Frontal cortex (tissue), 4 donors: ENCODE results near the gene AZGP1. TPM values are rescaled to one million over a fixed set of nuclear protein-coding genes. Genes with fewer than 3 reads are reported as not detected.
"Not testable (repeated sequence)": the region's sequence is repeated elsewhere in the genome, so short reads cannot be mapped to it uniquely, and the experiment has no call there.

Experiments
- DNase-seq, 2 donors: peaks; one replicate each; pipeline ENCODE4 v3.0.0; 2012; ENCODE audit warnings: low spot score in 2 of 2
- FAIRE-seq: peaks from 2 replicates; lab custom pipeline; 2012; peaks lifted over from hg19 to GRCh38; lab: Jason Lieb, UNC
- total RNA-seq: library from RNA; depleted of rRNA; stranded (reverse); fragments of >200 nt; gene quantifications from one replicate; pipeline ENCODE4 v1.2.3, GENCODE V29; 2014
- donor health status: control.
- donor health status: control.
- donor health status: control.

AZGP1 gene
- total RNA-seq, result not detected

GRCh38 chr7:99975782-99976521 lies at the start of gene AZGP1:
Gene AZGP1 (minus strand): TSS chr7:99976031. CDS start chr7:99976020, 11 bp downstream.
- FAIRE-seq (no peak), DNase-seq (no peak)

GRCh38 chr7:100024020-100024619 lies 48.3 kb upstream of the AZGP1 start:
- FAIRE-seq (no peak), DNase-seq (no peak)

- DNase-seq, result no peak
Measured at GRCh38 chr7:100023526-100023925, 47.7 kb upstream of the AZGP1 start.

GRCh38 chr7:100022621-100023020 lies 46.8 kb upstream of the AZGP1 start:
- DNase-seq (no peak), FAIRE-seq (no peak)

More at GRCh38 chr7:100023526-100023925, 47.7 kb upstream of the AZGP1 start:
- FAIRE-seq, result no peak

- FAIRE-seq (no peak), DNase-seq (no peak)
Measured at GRCh38 chr7:100021297-100021696, 45.5 kb upstream of the AZGP1 start.

GRCh38 chr7:100019908-100020307 lies 44.1 kb upstream of the AZGP1 start:
- DNase-seq, result no peak
- no peak for FAIRE-seq

- DNase-seq (no peak), FAIRE-seq (no peak)
Measured at GRCh38 chr7:100017875-100018274, 42.0 kb upstream of the AZGP1 start.

- no peak for FAIRE-seq
Measured at GRCh38 chr7:100017300-100017699, 41.5 kb upstream of the AZGP1 start.

GRCh38 chr7:100016215-100016901 lies 40.5 kb upstream of the AZGP1 start:
- FAIRE-seq (peak; percentile 33), DNase-seq (peak; percentile 49 to 69)

More at GRCh38 chr7:100017300-100017699, 41.5 kb upstream of the AZGP1 start:
- DNase-seq, result no peak

GRCh38 chr7:100015232-100016214 lies 39.7 kb upstream of the AZGP1 start, which contains the start of gene ZKSCAN1:
Gene ZKSCAN1 (plus strand): TSS chr7:100015596. CDS start chr7:100023507, 7,911 bp downstream.
- DNase-seq (peak; percentile 89 to 96), FAIRE-seq (no peak)

GRCh38 chr7:100013328-100013676 lies 37.5 kb upstream of the AZGP1 start:
- DNase-seq (no peak), FAIRE-seq (no peak)

- FAIRE-seq, DNase-seq: not testable (repeated sequence)
Measured at GRCh38 chr7:100012385-100013327, 36.8 kb upstream of the AZGP1 start.

- DNase-seq, result no peak
- no peak for FAIRE-seq
Measured at GRCh38 chr7:100011516-100011915, 35.7 kb upstream of the AZGP1 start.

- DNase-seq (no peak), FAIRE-seq (no peak)
Measured at GRCh38 chr7:100010901-100011300, 35.1 kb upstream of the AZGP1 start.

GRCh38 chr7:100009952-100010351 lies 34.1 kb upstream of the AZGP1 start:
- not testable (repeated sequence) for FAIRE-seq, DNase-seq

- FAIRE-seq (no peak), DNase-seq (no peak)
Measured at GRCh38 chr7:100008525-100008924, 32.7 kb upstream of the AZGP1 start.

- FAIRE-seq (no peak), DNase-seq (no peak)
Measured at GRCh38 chr7:100007887-100008286, 32.1 kb upstream of the AZGP1 start.
